H1 (cell line): ENCODE measurements around the gene KRTAP10-12. TPM values are rescaled to one million over a fixed set of nuclear protein-coding genes. Genes with fewer than 3 reads are reported as not detected.
A peak's percentile ranks its signal among the peaks of the same experiment; 100 is the strongest.

ENCODE experiments used
- CTCF ChIA-PET: fragments of 300-600 bp; sonication (Branson Sonifier 250); formaldehyde crosslinking; loops from one replicate; lab custom pipeline; 2021; ENCODE audit not compliant: partially characterized antibody; lab: Charles Lee
- POLR2A ChIA-PET: fragments of 300-600 bp; sonication (Branson Sonifier 250); formaldehyde crosslinking; loops from one replicate; lab custom pipeline; 2021; ENCODE audit warnings: inconsistent platforms; ENCODE audit not compliant: partially characterized antibody; lab: Charles Lee
- DNase-seq, 2 experiments: peaks; one replicate each; pipeline versions ENCODE4 v3.0.0 to v3.0.0-alpha.2; 2010 to 2022; ENCODE audit warnings: low spot score in 2 of 2, low read depth in 1 of 2, mixed read lengths in 1 of 2
- FAIRE-seq: peaks from 2 replicates; lab custom pipeline; 2011; peaks lifted over from hg19 to GRCh38; lab: Jason Lieb, UNC
- H2AFZ ChIP-seq: 2 replicates; pipeline ENCODE4 v1.8.1; 2012; ENCODE audit warnings: low read length, inconsistent platforms
- H2AK5ac ChIP-seq: 2 replicates; pipeline ENCODE4 v1.6.1; 2013; ENCODE audit warnings: low read depth, low read length
- H2BK120ac ChIP-seq: replicated peaks from 2 replicates; pipeline ENCODE3; 2013; ENCODE audit warnings: low read depth, low read length, inconsistent platforms
- H2BK12ac ChIP-seq: 2 replicates; pipeline ENCODE4 v1.6.1; 2013; ENCODE audit warnings: low read depth, low read length
- H2BK15ac ChIP-seq: 2 replicates; pipeline ENCODE4 v1.6.1; 2013; ENCODE audit warnings: low read length
- H2BK20ac ChIP-seq: 2 replicates; pipeline ENCODE4 v1.6.1; 2013; ENCODE audit warnings: low read length
- H2BK5ac ChIP-seq: 2 replicates; pipeline ENCODE4 v1.6.1; 2013; ENCODE audit warnings: low read depth, low read length
- H3K14ac ChIP-seq: 2 replicates; pipeline ENCODE4 v1.6.1; 2013; ENCODE audit warnings: inconsistent platforms; ENCODE audit not compliant: insufficient read length
- H3K18ac ChIP-seq: 2 replicates; pipeline ENCODE4 v1.6.1; 2013; ENCODE audit warnings: low read length; ENCODE audit errors: extremely low read depth
- H3K23ac ChIP-seq: 2 replicates; pipeline ENCODE4 v1.6.1; 2013; ENCODE audit warnings: inconsistent platforms; ENCODE audit not compliant: insufficient read length
- H3K23me2 ChIP-seq: 2 replicates; pipeline ENCODE4 v1.6.1; 2013; ENCODE audit warnings: low read depth, low read length
- H3K27ac ChIP-seq: 2 replicates; pipeline ENCODE4 v1.6.1; 2011; ENCODE audit warnings: low read depth, low read length, inconsistent platforms
- H3K27me3 ChIP-seq, 4 experiments: replicated peaks in 1 of 4; 1 replicate in 1 of 4; 2 replicates in 3 of 4; pipeline versions ENCODE4 v1.6.1 to v1.8.1; 2011 to 2013; ENCODE audit warnings: low read length in 3 of 4, mild to moderate bottlenecking in 3 of 4, inconsistent platforms in 2 of 4, mixed read lengths in 2 of 4, moderate library complexity in 1 of 4; ENCODE audit not compliant: control insufficient read depth in 3 of 4, insufficient read depth in 3 of 4; ENCODE audit errors: extremely low read depth in 1 of 4
- H3K36me3 ChIP-seq, 4 experiments: 2 replicates each; pipeline versions ENCODE4 v1.6.1 to v1.8.1; 2011 to 2013; ENCODE audit warnings: mild to moderate bottlenecking in 4 of 4, low read length in 3 of 4, moderate library complexity in 2 of 4, control low read depth in 1 of 4, inconsistent platforms in 1 of 4; ENCODE audit not compliant: insufficient read depth in 4 of 4, control insufficient read depth in 2 of 4
- H3K4ac ChIP-seq: replicated peaks from 2 replicates; pipeline ENCODE3; 2013; ENCODE audit warnings: low read length, low read depth, mixed read lengths, inconsistent platforms; ENCODE audit not compliant: insufficient read length
- H3K4me1 ChIP-seq, 4 experiments: replicated peaks in 1 of 4; 1 replicate in 1 of 4; 2 replicates in 3 of 4; pipeline versions ENCODE4 v1.6.1 to v1.8.1; 2011 to 2013; ENCODE audit warnings: low read length in 3 of 4, inconsistent platforms in 2 of 4, mixed read lengths in 1 of 4; ENCODE audit not compliant: insufficient read depth in 4 of 4, control insufficient read depth in 3 of 4
- H3K4me2 ChIP-seq, 2 experiments: 2 replicates each; pipeline versions ENCODE4 v1.6.1 to v1.8.1; 2011 to 2013; ENCODE audit warnings: low read depth in 2 of 2, low read length in 2 of 2, control low read depth in 1 of 2, inconsistent platforms in 1 of 2, mild to moderate bottlenecking in 1 of 2; ENCODE audit not compliant: insufficient read depth in 1 of 2
- H3K4me3 ChIP-seq, 4 experiments: fragments of 200-600, 300-600 bp in 1 of 4; sonication (generic), shearing (Covaris generic), sonication (Bioruptor Twin) in 1 of 4; 2 replicates each; pipeline versions ENCODE4 v1.5.1 to v1.8.1; 2011 to 2016; ENCODE audit warnings: low read length in 4 of 4, low read depth in 3 of 4, control low read depth in 2 of 4, inconsistent platforms in 2 of 4, mild to moderate bottlenecking in 2 of 4, mixed read lengths in 1 of 4, moderate library complexity in 1 of 4; ENCODE audit not compliant: insufficient read depth in 2 of 4; ENCODE audit errors: extremely low read depth in 1 of 4
- H3K56ac ChIP-seq: replicated peaks from 2 replicates; pipeline ENCODE3; 2013; ENCODE audit warnings: low read depth, mild to moderate bottlenecking, mixed read lengths, low read length, inconsistent platforms; ENCODE audit not compliant: insufficient read length
- H3K79me1 ChIP-seq: 2 replicates; pipeline ENCODE4 v1.6.1; 2013; ENCODE audit warnings: low read depth, low read length, control low read depth
- H3K79me2 ChIP-seq, 2 experiments: 2 replicates each; pipeline versions ENCODE4 v1.6.1 to v1.8.1; 2012 to 2013; ENCODE audit warnings: low read length in 2 of 2, mild to moderate bottlenecking in 2 of 2, inconsistent platforms in 1 of 2; ENCODE audit not compliant: insufficient read depth in 2 of 2, control insufficient read depth in 1 of 2
- H3K9ac ChIP-seq, 4 experiments: replicated peaks in 1 of 4; 1 replicate in 1 of 4; 2 replicates in 3 of 4; pipeline versions ENCODE4 v1.6.1 to v1.8.1; 2011 to 2013; ENCODE audit warnings: low read depth in 3 of 4, low read length in 3 of 4, control low read depth in 2 of 4, mild to moderate bottlenecking in 2 of 4, moderate library complexity in 2 of 4, inconsistent platforms in 1 of 4; ENCODE audit errors: extremely low read depth in 1 of 4
- H3K9me3 ChIP-seq, 2 experiments: 2 replicates each; pipeline versions ENCODE4 v1.6.1 to v1.8.1; 2012 to 2013; ENCODE audit warnings: mild to moderate bottlenecking in 2 of 2, moderate library complexity in 2 of 2, control low read depth in 1 of 2, inconsistent platforms in 1 of 2, low read depth in 1 of 2, low read length in 1 of 2, mixed read lengths in 1 of 2; ENCODE audit not compliant: insufficient read depth in 2 of 2
- H4K20me1 ChIP-seq, 2 experiments: replicated peaks in 1 of 2; 2 replicates each; pipeline versions ENCODE3 to v1.8.1; 2011 to 2013; ENCODE audit warnings: inconsistent platforms in 2 of 2, low read length in 2 of 2, mild to moderate bottlenecking in 1 of 2; ENCODE audit not compliant: insufficient read depth in 2 of 2, control insufficient read depth in 1 of 2
- H4K5ac ChIP-seq: 2 replicates; pipeline ENCODE4 v1.6.1; 2013; ENCODE audit warnings: low read length, low read depth, mixed read lengths, inconsistent platforms; ENCODE audit not compliant: insufficient read length
- H4K8ac ChIP-seq: 2 replicates; pipeline ENCODE4 v1.8.0; 2013; ENCODE audit warnings: mild to moderate bottlenecking, moderate library complexity, low read length, inconsistent platforms; ENCODE audit not compliant: insufficient read depth; ENCODE audit errors: extremely low read depth
- H4K91ac ChIP-seq: replicated peaks from 2 replicates; pipeline ENCODE3; 2013; ENCODE audit warnings: low read length, mixed read lengths, inconsistent platforms; ENCODE audit not compliant: insufficient read length
- BACH1 ChIP-seq: IDR thresholded peaks from 2 replicates; pipeline ENCODE4 v1.6.1; 2012; ENCODE audit warnings: low read length, improper control_type of control experiment
- CHD2 ChIP-seq: IDR thresholded peaks from 2 replicates; pipeline ENCODE4 v1.6.1; 2012; ENCODE audit warnings: low read length, improper control_type of control experiment
- PHF8 ChIP-seq: fragments of 200-600 bp; sonication (generic); conservative IDR thresholded peaks from 2 replicates; pipeline ENCODE4 v1.7.1; 2012; ENCODE audit warnings: low read depth, mild to moderate bottlenecking, inconsistent platforms, low read length, moderate library complexity
- SAP30 ChIP-seq: fragments of 300-600 bp; sonication (generic); IDR thresholded peaks from 2 replicates; pipeline ENCODE4 v1.7.1; 2012; ENCODE audit warnings: low read length, moderate library complexity, mild to moderate bottlenecking, inconsistent platforms; ENCODE audit not compliant: insufficient read depth, insufficient replicate concordance
- TCF12 ChIP-seq: IDR thresholded peaks from 2 replicates; pipeline ENCODE4 v1.6.1; 2011; ENCODE audit warnings: low read depth, mild to moderate bottlenecking, low read length
- WGBS, 2 experiments: shearing (Covaris generic) in 1 of 2; methylation state at CpG; one replicate each; pipeline versions ENCODE4 v1.1.6 to v1.1.7; 2013 to 2015; ENCODE audit warnings: low lambda C conversion rate in 2 of 2, mixed read lengths in 2 of 2, inconsistent platforms in 1 of 2, low coverage in 1 of 2, missing lambda C conversion rate in 1 of 2; ENCODE audit not compliant: insufficient replicate concordance in 2 of 2, insufficient coverage in 1 of 2, insufficient read length in 1 of 2; ENCODE audit errors: extremely low coverage in 1 of 2, missing lambda C conversion rate in 1 of 2; 5-methylcytosine and 5-hydroxymethylcytosine counted together
- polyA plus RNA-seq, 7 experiments: library from polyadenylated mRNA; depleted of rRNA in 3 of 7; stranded (reverse) in 5 of 7; unstranded in 2 of 7; fragments of >200 nt in 5 of 7; fragments of 200-250 nt in 2 of 7; gene quantifications; 1 replicate in 5 of 7; 2 replicates in 1 of 7; 4 replicates in 1 of 7; pipeline versions ENCODE4 v1.2.1 to v1.2.3, GENCODE V29; 2011 to 2013; ENCODE audit warnings: missing spikeins in 2 of 7, mixed read lengths in 2 of 7
- total RNA-seq: library from RNA; stranded (reverse); fragmentation: NEBNext Ultra II Directional; extraction: Animal tissue kit (Norgen Biotek cat#: 25700); gene quantifications from 2 replicates; pipeline ENCODE4 v1.2.1, GENCODE V29; 2021
- TF ChIP-seq, protein P1 (sequence below), 3 experiments: IDR thresholded peaks; 1 replicate in 2 of 3; 2 replicates in 1 of 3; pipeline versions ENCODE4 v1.5.1 to v1.6.1; 2011; ENCODE audit warnings: low read length in 3 of 3, mild to moderate bottlenecking in 3 of 3, inconsistent platforms in 2 of 3, low read depth in 1 of 3, moderate library complexity in 1 of 3; ENCODE audit not compliant: insufficient read depth in 1 of 3; ENCODE audit errors: control extremely low read depth in 1 of 3

Gene KRTAP10-12
- total and polyA plus RNA-seq, 2 of the 8 experiments (the other 6 are each of a cell fraction or from before 2014, with no cell fraction given) = not detected

GRCh38 chr21:44735821-44736220 lies 38.8 kb downstream of the KRTAP10-12 start:
- Histone ChIP-seq H3K4ac (no peak overlapping the region), H3K14ac (no peak overlapping the region), H3K79me1 (no peaks in the 10 kb centered on the region), H3K27me3 (no peaks in the 10 kb centered on the region), H3K36me3 (no peaks in the 10 kb centered on the region), H2AFZ (no peak overlapping the region), H3K4me1 (no peaks in the 10 kb centered on the region), H3K23me2 (no peaks in the 10 kb centered on the region), H4K8ac (no peak overlapping the region), H2BK15ac (peak overlapping the region; percentile 46; the same call in 1 of the 2 replicates), H4K91ac (no peak overlapping the region), H2BK5ac (no peak overlapping the region), H3K4me3 (no peak overlapping the region), H3K23ac (no peak overlapping the region), H4K5ac (no peak overlapping the region), H2BK12ac (peak overlapping the region; percentile 23; the same call in 1 of the 2 replicates), H4K20me1 (no peaks in the 10 kb centered on the region), H3K56ac (no peak overlapping the region), H3K4me2 (no peak overlapping the region), H3K9me3 (peaks cover 45 to 64% of the 10 kb centered on the region in 2 experiments), H3K27ac (no peak overlapping the region), H2BK120ac (no peak overlapping the region), H3K9ac (no peak overlapping the region), H3K18ac (no peak overlapping the region), H2BK20ac (peak overlapping the region; percentile 3; the same call in 1 of the 2 replicates), H2AK5ac (peak overlapping the region; percentile 83; the same call in 1 of the 2 replicates), H3K79me2 (no peaks in the 10 kb centered on the region)
- ChIA-PET CTCF (interaction anchor here (0.6 to 1.1 kb wide), 2 partner anchors 12 to 17 kb away, joined by 3 read pairs; no protein-coding TSS in a partner anchor), POLR2A (interaction anchor here (1.1 to 1.7 kb wide), 2 partner anchors 8 to 32 kb away, joined by 3 to 4 read pairs; no protein-coding TSS in a partner anchor)
- FAIRE-seq (no peak), DNase-seq (peak in 1 of 2 experiments; percentile 32)
- WGBS, 2 experiments = 90% methylated on average over 6 of the region's 6 CpGs; no CpG with 5 or more reads in 1 of the 2 experiments
- TF ChIP-seq, protein P1, sequence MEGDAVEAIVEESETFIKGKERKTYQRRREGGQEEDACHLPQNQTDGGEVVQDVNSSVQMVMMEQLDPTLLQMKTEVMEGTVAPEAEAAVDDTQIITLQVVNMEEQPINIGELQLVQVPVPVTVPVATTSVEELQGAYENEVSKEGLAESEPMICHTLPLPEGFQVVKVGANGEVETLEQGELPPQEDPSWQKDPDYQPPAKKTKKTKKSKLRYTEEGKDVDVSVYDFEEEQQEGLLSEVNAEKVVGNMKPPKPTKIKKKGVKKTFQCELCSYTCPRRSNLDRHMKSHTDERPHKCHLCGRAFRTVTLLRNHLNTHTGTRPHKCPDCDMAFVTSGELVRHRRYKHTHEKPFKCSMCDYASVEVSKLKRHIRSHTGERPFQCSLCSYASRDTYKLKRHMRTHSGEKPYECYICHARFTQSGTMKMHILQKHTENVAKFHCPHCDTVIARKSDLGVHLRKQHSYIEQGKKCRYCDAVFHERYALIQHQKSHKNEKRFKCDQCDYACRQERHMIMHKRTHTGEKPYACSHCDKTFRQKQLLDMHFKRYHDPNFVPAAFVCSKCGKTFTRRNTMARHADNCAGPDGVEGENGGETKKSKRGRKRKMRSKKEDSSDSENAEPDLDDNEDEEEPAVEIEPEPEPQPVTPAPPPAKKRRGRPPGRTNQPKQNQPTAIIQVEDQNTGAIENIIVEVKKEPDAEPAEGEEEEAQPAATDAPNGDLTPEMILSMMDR (IDR thresholded peaks at IDR 0.05; ENCODE audit: control extremely low read depth in 1 of 3, insufficient read depth in 1 of 3, low read depth in 1 of 3, low read length in 3 of 3) = no peak
- no peak for TF ChIP-seq PHF8
- TF ChIP-seq CHD2 = no peak
- TF ChIP-seq SAP30 = no peak
- TF ChIP-seq BACH1 = no peak
- no peak for TF ChIP-seq TCF12
